Measurements from ENCODE around the gene BOK. TPM values are rescaled to one million over a fixed set of nuclear protein-coding genes. Genes with fewer than 3 reads are reported as not detected.

The BOK gene
- total RNA-seq, 1 donor from 2014 or later, result 86.8 TPM

- no peak overlapping the region for H3K4me3 ChIP-seq (ENCODE audit: low read depth, low read length)
- H3K27me3 ChIP-seq (ENCODE audit: control insufficient read depth, insufficient read depth, low read length), result peaks cover 4% of the 10 kb centered on the region
- no peaks in the 10 kb centered on the region for H3K36me3 ChIP-seq (ENCODE audit: control insufficient read depth, insufficient read depth, low read length)
- no peak for DNase-seq (ENCODE audit: low read depth)
- TF ChIP-seq CTCF (IDR thresholded peaks at IDR 0.05; ENCODE audit: insufficient read depth, low read length, poor library complexity, severe bottlenecking), result no peak
These were observed 27.3 kb upstream of the BOK start for GRCh38 chr2:241531161-241531722.

- Histone ChIP-seq H3K27me3 (ENCODE audit: control insufficient read depth, insufficient read depth, low read length) (peaks cover 4% of the 10 kb centered on the region), H3K36me3 (ENCODE audit: control insufficient read depth, insufficient read depth, low read length) (no peaks in the 10 kb centered on the region)
- TF ChIP-seq CTCF (IDR thresholded peaks at IDR 0.05; ENCODE audit: insufficient read depth, low read length, poor library complexity, severe bottlenecking), result no peak
These were observed 26.4 kb upstream of the BOK start for GRCh38 chr2:241532168-241532567.

GRCh38 chr2:241532733-241533601 lies 25.6 kb upstream of the BOK start:
- DNase-seq (ENCODE audit: low read depth), result no peak
- no peaks in the 10 kb centered on the region for H3K36me3 ChIP-seq (ENCODE audit: control insufficient read depth, insufficient read depth, low read length)
- no peak for TF ChIP-seq CTCF (IDR thresholded peaks at IDR 0.05; ENCODE audit: insufficient read depth, low read length, poor library complexity, severe bottlenecking)

More at GRCh38 chr2:241532168-241532567, 26.4 kb upstream of the BOK start:
- DNase-seq (ENCODE audit: low read depth), result no peak
- no peak overlapping the region for H3K4me3 ChIP-seq (ENCODE audit: low read depth, low read length)

GRCh38 chr2:241534293-241534692 lies 24.3 kb upstream of the BOK start:
- no peak for TF ChIP-seq CTCF (IDR thresholded peaks at IDR 0.05; ENCODE audit: insufficient read depth, low read length, poor library complexity, severe bottlenecking)
- H3K4me3 ChIP-seq (ENCODE audit: low read depth, low read length), result no peak overlapping the region
- peaks cover 4% of the 10 kb centered on the region for H3K27me3 ChIP-seq (ENCODE audit: control insufficient read depth, insufficient read depth, low read length)
- no peak for DNase-seq (ENCODE audit: low read depth)
- no peaks in the 10 kb centered on the region for H3K36me3 ChIP-seq (ENCODE audit: control insufficient read depth, insufficient read depth, low read length)

More at GRCh38 chr2:241532733-241533601, 25.6 kb upstream of the BOK start:
- no peak overlapping the region for H3K4me3 ChIP-seq (ENCODE audit: low read depth, low read length)
- peaks cover 4% of the 10 kb centered on the region for H3K27me3 ChIP-seq (ENCODE audit: control insufficient read depth, insufficient read depth, low read length)

GRCh38 chr2:241534701-241535375 lies 23.7 kb upstream of the BOK start:
- TF ChIP-seq CTCF (IDR thresholded peaks at IDR 0.05; ENCODE audit: insufficient read depth, low read length, poor library complexity, severe bottlenecking), result no peak
- no peaks in the 10 kb centered on the region for H3K36me3 ChIP-seq (ENCODE audit: control insufficient read depth, insufficient read depth, low read length)
- no peak for DNase-seq (ENCODE audit: low read depth)

More at GRCh38 chr2:241534701-241535375, 23.7 kb upstream of the BOK start:
- H3K27me3 ChIP-seq (ENCODE audit: control insufficient read depth, insufficient read depth, low read length), result peaks cover 4% of the 10 kb centered on the region
- H3K4me3 ChIP-seq (ENCODE audit: low read depth, low read length), result no peak overlapping the region

Measured in kidney epithelial cell (primary cell).